ENCODE data around the gene MYO1D. TPM values are rescaled to one million over a fixed set of nuclear protein-coding genes. Genes with fewer than 3 reads are reported as not detected.

MYO1D gene
- total RNA-seq, 1 experiment from 2014 or later: 57.2 TPM

GRCh38 chr17:32833526-32833925, 43.4 kb downstream of the MYO1D start:
- CTCF ChIA-PET: interaction anchor here (0.5 kb wide), 1 partner anchor 26 kb away, joined by 3 read pairs; no protein-coding TSS in a partner anchor
- Mint-ChIP-seq H3K4me3 (ENCODE audit: low read depth, unreplicated experiment) (no peak overlapping the region), H3K27ac (ENCODE audit: unreplicated experiment) (no peak overlapping the region), H3K36me3 (ENCODE audit: insufficient read depth, unreplicated experiment) (peaks cover 6% of the 10 kb centered on the region), H3K9me3 (ENCODE audit: low read depth, unreplicated experiment) (no peaks in the 10 kb centered on the region), H3K27me3 (ENCODE audit: unreplicated experiment) (no peaks in the 10 kb centered on the region), H3K4me1 (ENCODE audit: low read depth, unreplicated experiment) (peaks cover 25% of the 10 kb centered on the region)
- intact Hi-C loops (cut with micrococcal nuclease; ENCODE audit: unreplicated experiment): no loop called here
- DNase-seq: no peak
- TF ChIP-seq, protein P1, sequence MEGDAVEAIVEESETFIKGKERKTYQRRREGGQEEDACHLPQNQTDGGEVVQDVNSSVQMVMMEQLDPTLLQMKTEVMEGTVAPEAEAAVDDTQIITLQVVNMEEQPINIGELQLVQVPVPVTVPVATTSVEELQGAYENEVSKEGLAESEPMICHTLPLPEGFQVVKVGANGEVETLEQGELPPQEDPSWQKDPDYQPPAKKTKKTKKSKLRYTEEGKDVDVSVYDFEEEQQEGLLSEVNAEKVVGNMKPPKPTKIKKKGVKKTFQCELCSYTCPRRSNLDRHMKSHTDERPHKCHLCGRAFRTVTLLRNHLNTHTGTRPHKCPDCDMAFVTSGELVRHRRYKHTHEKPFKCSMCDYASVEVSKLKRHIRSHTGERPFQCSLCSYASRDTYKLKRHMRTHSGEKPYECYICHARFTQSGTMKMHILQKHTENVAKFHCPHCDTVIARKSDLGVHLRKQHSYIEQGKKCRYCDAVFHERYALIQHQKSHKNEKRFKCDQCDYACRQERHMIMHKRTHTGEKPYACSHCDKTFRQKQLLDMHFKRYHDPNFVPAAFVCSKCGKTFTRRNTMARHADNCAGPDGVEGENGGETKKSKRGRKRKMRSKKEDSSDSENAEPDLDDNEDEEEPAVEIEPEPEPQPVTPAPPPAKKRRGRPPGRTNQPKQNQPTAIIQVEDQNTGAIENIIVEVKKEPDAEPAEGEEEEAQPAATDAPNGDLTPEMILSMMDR (IDR thresholded peaks at IDR 0.05; ENCODE audit: unreplicated experiment): no peak
- no TSS peak for BruUV-seq (replicated peaks)

DNA sequence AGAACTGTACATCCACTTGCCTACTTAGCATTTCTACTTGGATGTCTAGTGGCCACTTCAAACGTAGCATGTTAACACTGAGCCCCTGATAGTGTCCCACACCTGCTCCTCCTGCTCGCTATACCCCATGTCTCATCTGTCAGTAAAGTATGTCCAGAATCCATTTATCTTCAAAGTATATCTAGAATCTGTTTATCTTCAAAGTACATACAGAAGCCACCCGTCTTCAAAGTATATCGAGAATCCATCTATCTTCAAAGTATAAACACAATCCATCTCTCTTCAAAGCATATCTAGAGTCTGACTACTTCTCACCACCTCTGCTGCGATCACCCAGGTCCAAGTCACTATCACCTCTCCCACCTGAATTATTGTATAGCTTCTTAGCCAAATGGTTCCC, 43.8 kb downstream of the MYO1D start:
- Mint-ChIP-seq H3K9me3 (ENCODE audit: low read depth, unreplicated experiment) (no peaks in the 10 kb centered on the region), H3K27me3 (ENCODE audit: unreplicated experiment) (no peaks in the 10 kb centered on the region), H3K4me3 (ENCODE audit: low read depth, unreplicated experiment) (no peak overlapping the region), H3K4me1 (ENCODE audit: low read depth, unreplicated experiment) (peaks cover 29% of the 10 kb centered on the region), H3K27ac (ENCODE audit: unreplicated experiment) (no peak overlapping the region), H3K36me3 (ENCODE audit: insufficient read depth, unreplicated experiment) (peaks cover 10% of the 10 kb centered on the region)
- TF ChIP-seq, protein P1 (IDR thresholded peaks at IDR 0.05; ENCODE audit: unreplicated experiment): no peak
- BruUV-seq (replicated peaks): no TSS peak
- CTCF ChIA-PET: interaction anchor here (0.5 kb wide), 1 partner anchor 26 kb away, joined by 3 read pairs; no protein-coding TSS in a partner anchor
- DNase-seq: no peak
- intact Hi-C loops (cut with micrococcal nuclease; ENCODE audit: unreplicated experiment): no loop called here

DNA sequence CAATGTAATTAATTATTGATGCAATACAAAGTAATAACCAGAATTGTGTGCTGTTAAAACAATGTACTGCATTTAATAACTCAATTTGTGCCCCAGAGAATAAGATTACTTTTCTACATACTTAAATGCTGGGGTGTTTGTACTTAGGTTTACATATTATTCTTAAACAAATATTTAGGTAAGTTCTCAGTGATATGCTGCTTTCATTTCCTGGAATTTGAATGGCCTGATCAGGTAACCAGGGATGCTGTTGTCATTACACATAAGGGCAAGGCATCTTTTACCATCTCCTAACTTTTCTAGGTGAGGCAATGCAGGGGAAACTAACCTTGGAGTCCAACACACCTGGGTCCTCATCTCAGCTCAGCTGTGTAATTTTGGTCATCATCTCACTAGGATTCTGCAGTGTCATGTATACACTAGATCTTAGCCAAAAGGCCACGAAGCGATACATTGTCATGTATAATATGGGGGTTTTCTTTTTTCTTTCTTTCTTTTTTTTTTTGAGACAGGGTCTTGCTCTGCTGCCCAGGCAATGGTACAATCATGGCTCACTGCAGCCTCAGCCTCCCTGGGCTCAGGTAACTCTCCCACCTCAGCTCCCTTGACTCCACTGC, 45.2 kb downstream of the MYO1D start:
- Mint-ChIP-seq H3K36me3 (ENCODE audit: insufficient read depth, unreplicated experiment) (peaks cover 15% of the 10 kb centered on the region), H3K27me3 (ENCODE audit: unreplicated experiment) (no peaks in the 10 kb centered on the region), H3K9me3 (ENCODE audit: low read depth, unreplicated experiment) (no peaks in the 10 kb centered on the region), H3K27ac (ENCODE audit: unreplicated experiment) (no peak overlapping the region), H3K4me3 (ENCODE audit: low read depth, unreplicated experiment) (no peak overlapping the region), H3K4me1 (ENCODE audit: low read depth, unreplicated experiment) (peaks cover 42% of the 10 kb centered on the region)
- BruUV-seq (replicated peaks): no TSS peak
- CTCF ChIA-PET: interaction anchor here (0.7 kb wide), 1 partner anchor 44 kb away, joined by 3 read pairs; no protein-coding TSS in a partner anchor
- TF ChIP-seq, protein P1 (IDR thresholded peaks at IDR 0.05; ENCODE audit: unreplicated experiment): no peak
- DNase-seq: no peak
- intact Hi-C loops (cut with micrococcal nuclease; ENCODE audit: unreplicated experiment): no loop called here

- CTCF ChIA-PET: interaction anchor here (0.7 kb wide), 1 partner anchor 45 kb away, joined by 3 read pairs; no protein-coding TSS in a partner anchor
- H3K36me3 Mint-ChIP-seq (ENCODE audit: insufficient read depth, unreplicated experiment): peaks cover 15% of the 10 kb centered on the region
- H3K27ac Mint-ChIP-seq (ENCODE audit: unreplicated experiment): no peak overlapping the region
- H3K9me3 Mint-ChIP-seq (ENCODE audit: low read depth, unreplicated experiment): no peaks in the 10 kb centered on the region
- no TSS peak for BruUV-seq (replicated peaks)
- peaks cover 42% of the 10 kb centered on the region for H3K4me1 Mint-ChIP-seq (ENCODE audit: low read depth, unreplicated experiment)
- intact Hi-C loops (cut with micrococcal nuclease; ENCODE audit: unreplicated experiment): no loop called here
- DNase-seq: no peak
- no peak overlapping the region for H3K4me3 Mint-ChIP-seq (ENCODE audit: low read depth, unreplicated experiment)
- H3K27me3 Mint-ChIP-seq (ENCODE audit: unreplicated experiment): no peaks in the 10 kb centered on the region
- TF ChIP-seq, protein P1 (IDR thresholded peaks at IDR 0.05; ENCODE audit: unreplicated experiment): no peak
Observed at GRCh38 chr17:32831223-32831622, 45.7 kb downstream of the MYO1D start.
